Stimulated activated naive CD8-positive, alpha-beta T cell treated with anti-CD3 and anti-CD28 coated beads, Interleukin-15, amount 100 ng/mL, for 72 hours (primary cell): Measurements from ENCODE around the gene PIK3AP1.
"Not testable (repeated sequence)": the region's sequence is repeated elsewhere in the genome, so short reads cannot be mapped to it uniquely, and the experiment has no call there.

Experiments used
- ATAC-seq: fragments of 150-1000 bp; cut with Tn5 transposase; 2 replicates; pipeline ENCODE4 v1.10.0; 2021; ENCODE audit warnings: mild to moderate bottlenecking, moderate library complexity
- DNase-seq, 2 donors: peaks; one replicate each; pipeline ENCODE4 v3.0.0; 2021 to 2022
- H3K27ac Mint-ChIP-seq, 2 donors: one replicate each; pipeline ENCODE4 v1.8.0; 2022; ENCODE audit warnings: mild to moderate bottlenecking in 2 of 2, mixed read lengths in 2 of 2, moderate library complexity in 2 of 2
- H3K27me3 Mint-ChIP-seq: one replicate; pipeline ENCODE4 v1.8.0; 2022; ENCODE audit warnings: mixed read lengths
- H3K4me1 Mint-ChIP-seq: one replicate; pipeline ENCODE4 v1.8.0; 2022; ENCODE audit warnings: mild to moderate bottlenecking, mixed read lengths
- H3K4me3 Mint-ChIP-seq, 2 donors: one replicate each; pipeline ENCODE4 v1.8.0; 2022; ENCODE audit warnings: mild to moderate bottlenecking in 2 of 2, mixed read lengths in 2 of 2, moderate library complexity in 1 of 2
- H3K9me3 Mint-ChIP-seq, 2 donors: one replicate each; pipeline ENCODE4 v1.8.0; 2022; ENCODE audit warnings: mixed read lengths in 2 of 2

Gene PIK3AP1

DNA sequence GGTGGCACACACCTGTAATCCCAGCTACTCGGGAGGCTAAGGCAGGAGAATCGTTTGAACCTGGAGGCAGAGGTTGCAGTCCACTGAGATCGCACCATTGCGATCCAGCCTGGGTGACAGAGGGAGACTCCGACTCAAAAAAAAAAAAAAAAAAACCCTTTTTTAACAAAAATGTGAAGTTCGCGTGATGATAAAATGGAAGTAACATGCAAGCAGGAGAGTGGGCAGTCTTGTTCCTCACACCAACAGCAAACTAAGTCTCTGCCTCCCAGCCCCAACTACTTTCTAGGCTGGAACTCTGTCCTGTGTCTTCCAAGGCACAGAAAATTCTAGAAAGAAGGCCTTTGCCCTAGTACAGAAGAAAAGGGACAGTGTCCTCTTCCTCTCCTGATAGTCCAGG is 11.3 kb downstream of the PIK3AP1 start:
- DNase-seq (no peak), ATAC-seq (no peak)
- no peak overlapping the region for H3K27ac Mint-ChIP-seq
- H3K4me1 Mint-ChIP-seq, result no peaks in the 10 kb centered on the region
- no peaks in the 10 kb centered on the region for H3K9me3 Mint-ChIP-seq
- H3K4me3 Mint-ChIP-seq, result no peak overlapping the region
- no peaks in the 10 kb centered on the region for H3K27me3 Mint-ChIP-seq

GRCh38 chr10:96708456-96708855 is 11.9 kb downstream of the PIK3AP1 start:
- DNase-seq, result no peak
- Mint-ChIP-seq H3K27ac (no peak overlapping the region), H3K27me3 (no peaks in the 10 kb centered on the region), H3K9me3 (no peaks in the 10 kb centered on the region), H3K4me3 (no peak overlapping the region), H3K4me1 (no peaks in the 10 kb centered on the region)
- no peak for ATAC-seq

DNA sequence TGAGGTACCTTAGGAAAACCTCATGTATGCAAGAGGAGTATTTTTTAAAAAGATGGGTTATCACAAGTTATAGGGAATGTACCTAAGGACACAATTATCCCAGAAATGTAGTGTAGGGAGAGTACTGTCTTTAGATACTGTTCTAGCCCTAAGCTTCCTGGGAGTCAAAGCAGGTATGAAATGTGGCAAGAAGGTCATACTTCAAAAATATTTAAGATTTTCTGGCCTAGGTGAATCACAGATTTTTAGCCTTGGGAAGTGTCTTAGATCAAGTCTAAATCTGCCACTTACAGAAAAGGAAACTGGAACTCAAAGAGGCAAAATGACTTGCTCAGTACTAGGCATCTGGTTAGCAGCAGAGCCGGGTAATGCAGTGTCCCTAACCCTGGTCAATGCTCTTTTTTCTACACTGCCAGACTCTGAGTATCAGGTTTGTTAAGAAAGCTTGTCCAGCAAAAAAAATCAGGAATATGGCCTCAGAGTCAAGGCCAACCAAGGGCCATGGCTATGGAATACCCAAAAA is 13.9 kb downstream of the PIK3AP1 start:
- H3K4me3 Mint-ChIP-seq, result no peak overlapping the region
- no peaks in the 10 kb centered on the region for H3K27me3 Mint-ChIP-seq
- ATAC-seq, result no peak
- no peak overlapping the region for H3K27ac Mint-ChIP-seq
- H3K9me3 Mint-ChIP-seq, result no peaks in the 10 kb centered on the region
- no peak for DNase-seq
- H3K4me1 Mint-ChIP-seq, result no peaks in the 10 kb centered on the region

- H3K27ac Mint-ChIP-seq, result no peak overlapping the region
- no peaks in the 10 kb centered on the region for H3K9me3 Mint-ChIP-seq
- no peak for DNase-seq
- H3K4me3 Mint-ChIP-seq, result no peak overlapping the region
- no peak for ATAC-seq
- H3K27me3 Mint-ChIP-seq, result no peaks in the 10 kb centered on the region
- no peaks in the 10 kb centered on the region for H3K4me1 Mint-ChIP-seq
Observed at GRCh38 chr10:96705134-96705533, 15.2 kb downstream of the PIK3AP1 start.

- Mint-ChIP-seq H3K9me3 (no peaks in the 10 kb centered on the region), H3K27me3 (no peaks in the 10 kb centered on the region), H3K4me3 (no peak overlapping the region), H3K27ac (no peak overlapping the region), H3K4me1 (no peaks in the 10 kb centered on the region)
- DNase-seq (no peak), ATAC-seq (no peak)
Observed at GRCh38 chr10:96704563-96704962, 15.8 kb downstream of the PIK3AP1 start.

DNA sequence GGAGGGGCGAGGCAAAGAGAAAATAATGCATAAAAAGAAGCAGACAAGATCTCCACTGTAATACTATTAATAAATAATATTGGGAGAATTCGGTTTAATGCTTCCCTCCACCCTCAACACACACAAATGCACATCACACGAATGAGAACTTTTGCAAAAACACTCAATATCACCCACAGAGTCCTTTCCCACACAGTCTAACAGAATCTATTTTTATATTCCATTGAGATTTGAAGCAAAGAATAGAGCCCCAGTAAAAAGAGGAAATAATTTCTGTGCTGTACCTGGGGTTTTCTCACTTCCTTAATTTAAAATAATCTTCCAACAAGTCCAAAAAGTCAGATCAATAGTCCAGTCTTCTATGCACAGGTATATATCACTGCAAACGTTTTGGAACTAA is 17.0 kb downstream of the PIK3AP1 start:
- H3K4me1 Mint-ChIP-seq, result no peaks in the 10 kb centered on the region
- DNase-seq (no peak), ATAC-seq (no peak)
- H3K27me3 Mint-ChIP-seq, result no peaks in the 10 kb centered on the region
- no peak overlapping the region for H3K4me3 Mint-ChIP-seq
- no peaks in the 10 kb centered on the region for H3K9me3 Mint-ChIP-seq
- H3K27ac Mint-ChIP-seq, result no peak overlapping the region

- Mint-ChIP-seq H3K9me3 (no peaks in the 10 kb centered on the region), H3K4me3 (no peak overlapping the region), H3K4me1 (peaks cover 5% of the 10 kb centered on the region), H3K27me3 (no peaks in the 10 kb centered on the region), H3K27ac (peak overlapping the region in 1 of 2 donors; percentile 79)
- ATAC-seq (no peak), DNase-seq (no peak)
Observed at GRCh38 chr10:96701265-96701664, 19.0 kb downstream of the PIK3AP1 start.

DNA sequence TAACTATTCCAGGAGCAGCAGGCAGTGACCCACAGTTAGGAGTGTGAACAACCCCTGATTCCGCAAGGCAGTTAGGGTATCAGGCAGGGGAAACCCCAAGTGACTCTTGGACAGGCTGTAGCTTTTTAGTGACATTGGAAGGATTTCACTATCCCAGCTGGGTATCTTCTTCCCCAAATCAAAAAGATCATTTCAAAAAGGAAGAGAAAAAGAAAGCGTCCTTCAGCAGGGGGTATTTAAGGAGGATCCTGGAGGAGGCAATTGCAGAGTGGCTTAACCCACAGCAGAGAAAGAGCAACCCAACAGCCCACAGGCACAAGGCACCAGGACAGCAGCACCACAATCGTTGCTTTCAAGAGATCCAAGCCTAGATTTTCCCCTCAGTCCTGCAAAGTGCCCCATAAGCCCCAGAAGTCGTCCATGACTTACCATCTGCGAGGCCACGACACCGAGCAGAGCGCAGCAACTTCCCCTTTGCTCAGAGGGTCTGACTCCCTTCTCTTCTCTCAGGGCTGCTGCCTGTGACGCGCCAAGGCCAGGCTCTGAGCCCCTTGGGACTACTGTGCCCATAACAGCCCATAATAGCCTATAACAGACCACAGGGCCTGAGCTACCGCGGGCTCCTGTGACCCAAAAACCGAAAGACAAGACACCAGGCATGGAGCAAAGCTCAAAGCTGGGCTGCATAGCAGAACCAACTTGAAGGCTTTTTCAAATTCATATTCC is 19.8 kb downstream of the PIK3AP1 start:
- no peaks in the 10 kb centered on the region for H3K27me3 Mint-ChIP-seq
- H3K27ac Mint-ChIP-seq, result peak overlapping the region in 1 of 2 donors; percentile 26
- DNase-seq, result no peak
- peaks cover 12% of the 10 kb centered on the region for H3K4me1 Mint-ChIP-seq
- H3K9me3 Mint-ChIP-seq, result no peaks in the 10 kb centered on the region
- no peak overlapping the region for H3K4me3 Mint-ChIP-seq
- no peak for ATAC-seq

- no peak for DNase-seq
- Mint-ChIP-seq H3K4me1 (peaks cover 22% of the 10 kb centered on the region), H3K9me3 (no peaks in the 10 kb centered on the region), H3K4me3 (no peak overlapping the region), H3K27ac (no peak overlapping the region), H3K27me3 (no peaks in the 10 kb centered on the region)
- no peak for ATAC-seq
Observed at GRCh38 chr10:96699613-96700012, 20.7 kb downstream of the PIK3AP1 start.

- not testable (repeated sequence) for H3K4me3 Mint-ChIP-seq, DNase-seq, ATAC-seq, H3K9me3 Mint-ChIP-seq, H3K27me3 Mint-ChIP-seq, H3K27ac Mint-ChIP-seq
- H3K4me1 Mint-ChIP-seq, result peaks cover 27% of the 10 kb centered on the region
Observed at GRCh38 chr10:96698305-96698704, 22.0 kb downstream of the PIK3AP1 start.

GRCh38 chr10:96697438-96697837 is 22.9 kb downstream of the PIK3AP1 start:
- Mint-ChIP-seq H3K27me3 (no peaks in the 10 kb centered on the region), H3K9me3 (no peaks in the 10 kb centered on the region), H3K4me3 (no peak overlapping the region), H3K4me1 (peaks cover 32% of the 10 kb centered on the region), H3K27ac (peak overlapping the region in 1 of 2 donors; percentile 86)
- ATAC-seq (no peak), DNase-seq (no peak)

DNA sequence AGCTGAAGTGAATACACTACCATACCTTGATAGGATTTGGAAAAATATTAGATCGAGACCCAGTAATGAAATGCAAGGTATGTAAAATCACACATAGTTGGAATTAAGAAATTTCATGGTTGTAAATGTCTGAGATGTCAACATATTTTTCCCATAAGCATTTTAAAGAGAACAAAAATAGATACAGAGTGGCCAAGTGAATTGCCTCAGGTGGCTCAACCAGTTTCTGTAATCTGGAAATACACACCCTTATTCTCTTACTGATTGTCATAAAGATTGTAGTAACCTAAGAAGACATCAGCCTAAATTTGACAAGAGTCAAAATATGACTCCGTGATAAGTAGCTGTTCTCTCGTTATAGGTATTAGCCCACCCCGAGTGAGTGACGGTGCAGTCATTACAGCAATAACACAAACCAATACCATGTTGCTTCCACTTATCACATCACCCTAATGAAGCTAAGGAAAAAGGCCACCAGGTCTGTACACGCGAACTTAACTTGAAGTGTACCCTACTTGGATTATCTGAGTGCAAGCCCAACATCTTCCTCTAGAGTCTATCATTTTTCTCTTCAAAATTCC is 23.4 kb downstream of the PIK3AP1 start:
- H3K4me1 Mint-ChIP-seq, result peaks cover 32% of the 10 kb centered on the region
- H3K9me3 Mint-ChIP-seq, result no peaks in the 10 kb centered on the region
- H3K27me3 Mint-ChIP-seq, result no peaks in the 10 kb centered on the region
- no peak overlapping the region for H3K4me3 Mint-ChIP-seq
- DNase-seq, result no peak
- no peak for ATAC-seq
- H3K27ac Mint-ChIP-seq, result peak overlapping the region in 1 of 2 donors; percentile 86

DNA sequence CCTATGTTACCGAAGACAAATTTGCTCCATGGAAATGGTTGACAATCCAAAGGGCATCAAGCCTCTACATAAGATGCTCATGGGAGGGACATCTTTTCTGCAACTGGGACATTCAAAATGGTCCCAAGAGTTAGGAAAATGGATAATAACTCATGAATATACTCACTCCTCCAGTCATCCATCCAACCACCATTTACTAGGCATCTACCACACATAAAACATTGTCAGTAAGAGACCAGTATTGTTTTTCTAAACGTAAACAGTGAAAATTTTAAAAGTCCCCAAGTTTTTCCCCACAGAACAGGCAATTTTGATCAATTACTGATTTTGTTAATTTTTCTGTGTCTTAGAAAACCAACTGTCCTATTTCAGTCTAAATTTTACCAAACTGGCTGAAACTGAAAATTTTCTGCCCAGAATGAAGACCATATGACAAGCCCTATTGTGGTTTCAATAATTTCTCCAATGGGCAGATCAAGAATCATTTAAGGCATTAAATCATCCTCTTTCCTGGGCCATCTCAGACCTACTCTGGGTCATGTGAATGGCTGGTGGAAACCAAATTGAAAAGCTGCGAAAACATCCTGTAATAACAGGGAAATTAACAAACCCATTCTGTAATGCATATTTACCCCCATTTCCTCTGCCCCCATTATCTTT is 24.2 kb downstream of the PIK3AP1 start:
- ATAC-seq (peak; percentile 84), DNase-seq (no peak)
- H3K4me1 Mint-ChIP-seq, result peaks cover 34% of the 10 kb centered on the region
- H3K4me3 Mint-ChIP-seq, result peak overlapping the region; percentile 59 to 76
- no peaks in the 10 kb centered on the region for H3K27me3 Mint-ChIP-seq
- no peaks in the 10 kb centered on the region for H3K9me3 Mint-ChIP-seq
- H3K27ac Mint-ChIP-seq, result peak overlapping the region; percentile 74 to 95

DNA sequence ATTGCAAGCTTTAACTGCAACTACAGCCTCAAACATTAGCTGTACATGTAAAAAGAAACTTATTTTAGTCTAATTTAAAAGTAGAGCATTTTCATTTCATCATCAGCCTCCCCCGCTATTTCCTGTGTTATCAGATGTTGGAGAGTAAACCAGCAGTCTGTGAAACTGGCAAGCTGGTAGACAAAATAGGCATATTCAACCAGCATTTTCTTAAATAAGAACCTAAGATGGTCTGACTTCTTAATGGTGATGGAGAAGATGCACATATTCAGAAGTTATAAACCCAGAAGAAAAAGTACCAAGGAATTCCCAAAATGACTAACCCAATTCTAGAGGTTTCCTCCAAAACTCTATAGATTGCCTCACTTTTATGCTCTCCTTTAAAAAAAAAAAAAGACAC is 24.9 kb downstream of the PIK3AP1 start:
- Mint-ChIP-seq H3K4me3 (peak overlapping the region; percentile 59 to 76), H3K27me3 (no peaks in the 10 kb centered on the region), H3K4me1 (peaks cover 42% of the 10 kb centered on the region), H3K9me3 (no peaks in the 10 kb centered on the region), H3K27ac (peak overlapping the region; percentile 74 to 95)
- no peak for DNase-seq
- peak; percentile 75 for ATAC-seq

GRCh38 chr10:96693431-96693830 is 26.9 kb downstream of the PIK3AP1 start:
- Mint-ChIP-seq H3K4me1 (peaks cover 42% of the 10 kb centered on the region), H3K9me3 (no peaks in the 10 kb centered on the region), H3K4me3 (peak overlapping the region in 1 of 2 donors; percentile 5), H3K27me3 (no peaks in the 10 kb centered on the region), H3K27ac (peak overlapping the region in 1 of 2 donors; percentile 9)
- no peak for ATAC-seq
- no peak for DNase-seq

DNA sequence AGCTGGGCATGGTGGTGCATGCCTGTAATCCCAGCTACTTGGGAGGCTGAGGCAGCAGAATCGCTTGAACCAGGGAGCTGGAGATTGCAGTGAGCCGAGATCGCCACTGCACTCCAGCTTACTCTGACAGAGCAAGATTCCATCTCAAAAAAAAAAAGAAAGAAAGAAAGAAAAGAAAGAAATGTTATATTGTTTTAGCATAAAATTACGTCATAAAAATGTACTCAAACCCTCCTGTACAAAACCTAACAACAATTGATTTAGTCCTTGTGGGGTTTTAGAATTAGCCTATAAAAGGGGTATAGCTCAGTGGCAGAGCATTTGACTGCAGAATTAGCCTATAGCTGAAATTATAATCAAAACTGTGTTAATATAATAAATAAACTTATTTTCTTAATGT is 27.9 kb downstream of the PIK3AP1 start:
- ATAC-seq (no peak), DNase-seq (no peak)
- Mint-ChIP-seq H3K9me3 (no peaks in the 10 kb centered on the region), H3K4me1 (peaks cover 42% of the 10 kb centered on the region), H3K27me3 (no peaks in the 10 kb centered on the region), H3K27ac (no peak overlapping the region), H3K4me3 (no peak overlapping the region)
